ENCODE measurements around the gene ATP8A2. TPM values are rescaled to one million over a fixed set of nuclear protein-coding genes. Genes with fewer than 3 reads are reported as not detected.

The ATP8A2 gene
- total RNA-seq, 2 experiments from 2014 or later, result 1.1 to 1.2 TPM

GRCh38 chr13:25432691-25433090 is 60.9 kb downstream of the ATP8A2 start:
- DNase-seq (no peak), ATAC-seq (no peak)
- ChIA-PET CTCF (no interaction called here), POLR2A (no interaction called here)
- no peaks in the 10 kb centered on the region for H3K4me1 Mint-ChIP-seq (ENCODE audit: low read depth)
- no peaks in the 10 kb centered on the region for H3K27me3 Mint-ChIP-seq (ENCODE audit: low read depth)
- H3K4me3 Mint-ChIP-seq, result no peak overlapping the region
- H3K36me3 Mint-ChIP-seq (ENCODE audit: low read depth), result no peaks in the 10 kb centered on the region
- no peak overlapping the region for H3K27ac Mint-ChIP-seq
- H3K9me3 Mint-ChIP-seq (ENCODE audit: insufficient read depth), result no peaks in the 10 kb centered on the region

GRCh38 chr13:25440061-25440460 is 68.3 kb downstream of the ATP8A2 start:
- ATAC-seq (no peak), DNase-seq (no peak)
- Mint-ChIP-seq H3K4me1 (ENCODE audit: low read depth) (no peaks in the 10 kb centered on the region), H3K9me3 (ENCODE audit: insufficient read depth) (no peaks in the 10 kb centered on the region), H3K27me3 (ENCODE audit: low read depth) (peaks cover 19% of the 10 kb centered on the region), H3K36me3 (ENCODE audit: low read depth) (no peaks in the 10 kb centered on the region), H3K27ac (no peak overlapping the region), H3K4me3 (no peak overlapping the region)
- POLR2A ChIA-PET, result no interaction called here
- CTCF ChIA-PET, result no interaction called here

DNA sequence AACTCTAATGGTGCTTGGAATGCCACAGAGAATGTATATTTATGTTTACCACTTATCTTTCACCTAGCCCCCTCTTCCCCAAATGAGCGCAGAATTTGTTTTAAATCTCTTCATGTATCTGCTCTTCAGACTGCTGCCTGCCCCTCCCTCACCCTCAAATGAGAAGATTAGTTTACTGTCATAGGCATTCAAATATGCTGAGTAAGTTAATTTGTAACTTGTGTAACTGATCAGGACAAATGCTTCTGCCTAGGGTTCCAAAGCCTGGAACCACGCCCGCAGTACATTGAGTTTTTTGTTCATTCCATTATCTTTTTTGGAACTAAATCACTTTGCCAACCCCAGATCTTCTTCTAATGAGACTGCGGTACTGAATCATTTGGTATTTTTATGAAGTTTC is 74.5 kb downstream of the ATP8A2 start:
- CTCF ChIA-PET, result no interaction called here
- peaks cover 14% of the 10 kb centered on the region for H3K27me3 Mint-ChIP-seq (ENCODE audit: low read depth)

DNA sequence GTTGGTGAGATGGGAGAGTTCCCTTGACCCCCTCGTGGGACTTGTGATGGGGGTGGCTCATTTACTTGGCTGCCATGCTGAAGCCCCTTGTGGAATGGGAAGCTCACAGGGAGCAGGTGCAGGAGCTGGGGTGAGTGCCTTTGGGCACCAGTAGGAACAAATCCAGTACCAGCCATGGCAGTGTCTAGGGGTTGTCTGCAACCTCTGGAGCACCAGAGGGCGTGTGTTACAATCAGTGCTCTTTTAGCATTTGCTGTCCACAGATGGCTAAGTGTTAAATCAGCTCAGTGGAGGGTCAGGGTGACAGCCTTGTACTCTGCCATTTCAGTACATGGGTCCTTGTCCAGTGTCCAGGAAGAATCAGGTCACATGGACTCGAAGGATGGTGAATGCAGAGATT is 75.6 kb downstream of the ATP8A2 start:
- H3K4me1 Mint-ChIP-seq (ENCODE audit: low read depth), result no peaks in the 10 kb centered on the region
- ChIA-PET CTCF (no interaction called here), POLR2A (no interaction called here)
- H3K4me3 Mint-ChIP-seq, result no peak overlapping the region
- H3K36me3 Mint-ChIP-seq (ENCODE audit: low read depth), result no peaks in the 10 kb centered on the region
- peaks cover 11% of the 10 kb centered on the region for H3K27me3 Mint-ChIP-seq (ENCODE audit: low read depth)
- H3K27ac Mint-ChIP-seq, result no peak overlapping the region
- ATAC-seq, result no peak
- DNase-seq, result no peak
- H3K9me3 Mint-ChIP-seq (ENCODE audit: insufficient read depth), result no peaks in the 10 kb centered on the region

More for the DNA sequence above, 74.5 kb downstream of the ATP8A2 start:
- ATAC-seq (no peak), DNase-seq (no peak)
- no peak overlapping the region for H3K4me3 Mint-ChIP-seq
- no peaks in the 10 kb centered on the region for H3K36me3 Mint-ChIP-seq (ENCODE audit: low read depth)
- no peak overlapping the region for H3K27ac Mint-ChIP-seq
- no peaks in the 10 kb centered on the region for H3K4me1 Mint-ChIP-seq (ENCODE audit: low read depth)
- H3K9me3 Mint-ChIP-seq (ENCODE audit: insufficient read depth), result no peaks in the 10 kb centered on the region
- POLR2A ChIA-PET, result no interaction called here

- Mint-ChIP-seq H3K9me3 (ENCODE audit: insufficient read depth) (no peaks in the 10 kb centered on the region), H3K4me3 (no peak overlapping the region), H3K27ac (no peak overlapping the region), H3K36me3 (ENCODE audit: low read depth) (no peaks in the 10 kb centered on the region), H3K4me1 (ENCODE audit: low read depth) (no peaks in the 10 kb centered on the region), H3K27me3 (ENCODE audit: low read depth) (peaks cover 3% of the 10 kb centered on the region)
- ChIA-PET POLR2A (no interaction called here), CTCF (no interaction called here)
- ATAC-seq (no peak), DNase-seq (no peak)
Measured at GRCh38 chr13:25453850-25454365, 82.1 kb downstream of the ATP8A2 start.

DNA sequence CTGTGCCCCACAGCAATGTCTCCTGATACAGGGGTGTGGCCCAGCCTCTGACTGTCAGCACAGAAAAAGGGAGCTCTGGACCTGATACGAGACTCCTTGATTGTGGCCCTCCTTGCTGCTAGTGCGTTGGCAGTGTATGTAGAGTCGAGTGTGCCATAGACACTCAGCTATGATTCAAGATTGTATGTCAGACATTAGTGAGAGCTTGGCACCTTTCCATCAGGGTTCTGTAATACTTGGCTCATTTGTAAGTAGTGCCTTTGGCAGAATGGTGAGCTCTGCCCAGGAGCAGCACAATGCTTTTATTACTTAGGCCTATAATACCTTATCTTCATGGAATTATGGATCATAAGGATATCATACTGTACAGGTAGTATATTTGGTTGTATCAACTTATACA is 83.4 kb downstream of the ATP8A2 start:
- Mint-ChIP-seq H3K36me3 (ENCODE audit: low read depth) (no peaks in the 10 kb centered on the region), H3K4me1 (ENCODE audit: low read depth) (no peaks in the 10 kb centered on the region), H3K4me3 (no peak overlapping the region), H3K27ac (no peak overlapping the region), H3K9me3 (ENCODE audit: insufficient read depth) (no peaks in the 10 kb centered on the region), H3K27me3 (ENCODE audit: low read depth) (peaks cover 4% of the 10 kb centered on the region)
- ChIA-PET CTCF (no interaction called here), POLR2A (no interaction called here)
- ATAC-seq (no peak), DNase-seq (no peak)

DNA sequence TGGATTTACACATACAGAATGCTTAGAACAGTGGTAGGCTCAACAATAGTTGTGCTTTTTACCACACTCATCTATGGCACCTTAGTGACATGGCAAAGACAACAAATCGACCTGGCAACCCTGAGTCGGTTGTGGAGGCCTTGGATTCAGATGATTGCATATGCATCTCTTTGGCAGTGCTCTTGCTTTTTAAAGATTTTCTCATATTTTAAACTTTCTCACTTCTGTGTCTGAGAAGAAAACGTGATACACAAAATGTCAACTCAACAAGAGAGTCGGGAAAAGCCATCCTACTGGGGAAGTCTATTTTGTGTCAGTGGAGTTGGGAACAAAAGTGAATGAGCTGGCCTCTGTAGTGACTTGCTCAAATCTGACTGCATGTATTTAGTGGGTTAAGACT is 85.8 kb downstream of the ATP8A2 start:
- DNase-seq (no peak), ATAC-seq (no peak)
- Mint-ChIP-seq H3K4me1 (ENCODE audit: low read depth) (no peaks in the 10 kb centered on the region), H3K36me3 (ENCODE audit: low read depth) (no peaks in the 10 kb centered on the region), H3K27me3 (ENCODE audit: low read depth) (peaks cover 7% of the 10 kb centered on the region), H3K9me3 (ENCODE audit: insufficient read depth) (no peaks in the 10 kb centered on the region), H3K27ac (no peak overlapping the region), H3K4me3 (no peak overlapping the region)
- CTCF ChIA-PET, result no interaction called here
- POLR2A ChIA-PET, result no interaction called here

DNA sequence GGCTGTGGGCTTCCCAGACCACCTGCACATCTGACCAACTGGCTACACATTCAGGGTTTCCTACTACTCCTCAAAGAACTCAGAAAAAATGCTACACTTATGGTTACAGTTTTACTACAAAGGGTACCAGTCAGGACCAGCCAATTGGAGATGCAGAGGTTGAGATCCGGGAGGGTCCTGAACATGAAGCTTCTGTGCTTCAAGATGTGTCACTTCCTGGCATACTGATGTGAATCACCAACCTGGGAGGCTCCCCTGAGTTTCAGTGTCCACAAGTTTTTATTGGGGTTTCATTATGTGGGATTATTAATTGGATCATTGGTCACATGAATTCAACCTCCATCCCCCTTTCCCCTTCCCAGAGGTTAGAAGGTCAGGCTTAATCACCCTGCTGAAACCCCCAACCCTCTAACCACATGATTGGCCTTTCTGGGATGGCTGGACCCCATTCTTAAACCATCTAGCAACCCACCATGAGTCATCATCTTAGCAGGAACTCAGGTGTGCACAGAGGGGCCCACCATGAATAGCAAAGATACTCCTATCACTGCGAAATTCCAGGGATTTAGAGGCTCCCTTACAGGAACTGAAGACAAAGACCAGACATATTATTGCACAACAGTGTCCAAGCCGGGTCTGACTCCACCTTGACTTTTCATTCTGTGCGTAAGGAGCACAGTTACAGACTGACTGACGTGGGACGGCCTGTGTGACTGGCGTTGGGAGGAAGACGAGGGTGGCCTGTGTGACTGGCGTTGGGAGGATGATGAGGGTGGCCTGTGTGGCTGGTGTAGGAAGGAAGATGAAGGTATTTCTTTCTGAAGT is 90.7 kb downstream of the ATP8A2 start:
- Mint-ChIP-seq H3K4me1 (ENCODE audit: low read depth) (no peaks in the 10 kb centered on the region), H3K27ac (no peak overlapping the region), H3K36me3 (ENCODE audit: low read depth) (no peaks in the 10 kb centered on the region), H3K27me3 (ENCODE audit: low read depth) (peaks cover 20% of the 10 kb centered on the region), H3K4me3 (no peak overlapping the region), H3K9me3 (ENCODE audit: insufficient read depth) (no peaks in the 10 kb centered on the region)
- ChIA-PET POLR2A (no interaction called here), CTCF (no interaction called here)
- DNase-seq, result no peak
- no peak for ATAC-seq

- H3K4me3 Mint-ChIP-seq, result no peak overlapping the region
- no peak for DNase-seq
- H3K4me1 Mint-ChIP-seq (ENCODE audit: low read depth), result no peaks in the 10 kb centered on the region
- H3K27ac Mint-ChIP-seq, result no peak overlapping the region
- POLR2A ChIA-PET, result no interaction called here
- peaks cover 28% of the 10 kb centered on the region for H3K27me3 Mint-ChIP-seq (ENCODE audit: low read depth)
- ATAC-seq, result no peak
- peaks cover 2% of the 10 kb centered on the region for H3K36me3 Mint-ChIP-seq (ENCODE audit: low read depth)
- CTCF ChIA-PET, result no interaction called here
- no peaks in the 10 kb centered on the region for H3K9me3 Mint-ChIP-seq (ENCODE audit: insufficient read depth)
Measured at GRCh38 chr13:25463496-25463895, 91.7 kb downstream of the ATP8A2 start.

- ATAC-seq (no peak), DNase-seq (no peak)
- H3K36me3 Mint-ChIP-seq (ENCODE audit: low read depth), result peaks cover 5% of the 10 kb centered on the region
- ChIA-PET CTCF (no interaction called here), POLR2A (no interaction called here)
- H3K9me3 Mint-ChIP-seq (ENCODE audit: insufficient read depth), result no peaks in the 10 kb centered on the region
- peaks cover 45% of the 10 kb centered on the region for H3K27me3 Mint-ChIP-seq (ENCODE audit: low read depth)
- no peak overlapping the region for H3K4me3 Mint-ChIP-seq
- no peak overlapping the region for H3K27ac Mint-ChIP-seq
- H3K4me1 Mint-ChIP-seq (ENCODE audit: low read depth), result peaks cover 5% of the 10 kb centered on the region
Measured at GRCh38 chr13:25466880-25467279, 95.1 kb downstream of the ATP8A2 start.

DNA sequence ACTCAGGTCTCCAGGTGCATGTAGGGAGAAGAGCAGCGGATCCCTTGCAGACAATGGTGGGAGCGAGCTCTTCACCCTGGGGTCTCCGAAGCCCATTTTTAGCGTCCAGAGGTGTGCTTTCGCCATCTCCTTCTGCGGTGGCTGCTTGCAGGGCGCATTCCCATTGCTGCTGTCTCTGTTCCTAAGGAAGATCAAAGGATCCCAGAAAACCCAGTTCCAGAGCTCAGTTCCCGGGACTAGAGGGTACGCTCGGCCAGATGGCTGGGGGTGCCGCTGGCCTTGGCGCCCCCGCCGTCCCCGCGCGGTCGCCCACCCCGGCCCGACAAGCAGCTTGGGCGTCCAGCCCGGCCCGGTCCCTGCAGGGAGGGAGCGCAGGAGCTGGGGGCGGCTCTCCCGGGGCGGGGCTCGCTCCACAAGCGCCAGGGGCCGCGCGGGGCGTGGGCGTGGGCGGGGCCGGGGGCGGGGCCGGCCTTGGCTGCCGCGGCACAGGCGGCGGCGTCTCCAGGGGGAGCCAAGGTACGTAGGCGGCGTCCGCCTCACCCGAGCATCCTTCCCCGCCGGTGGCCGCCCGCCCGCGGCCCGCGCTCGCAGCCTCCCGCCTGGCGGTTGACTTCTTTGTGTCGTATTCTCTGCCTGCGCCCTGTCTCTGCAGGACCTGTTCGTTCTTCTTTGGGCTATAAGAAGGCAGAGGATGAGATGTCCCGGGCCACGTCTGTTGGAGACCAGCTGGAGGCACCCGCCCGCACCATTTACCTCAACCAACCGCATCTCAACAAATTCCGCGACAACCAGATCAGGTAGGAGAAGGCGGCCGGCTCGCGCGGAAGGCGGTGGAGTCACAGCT is 96.8 kb downstream of the ATP8A2 start:
- H3K4me3 Mint-ChIP-seq, result peak overlapping the region; percentile 36
- ATAC-seq, result peak; percentile 88

GRCh38 chr13:25469169-25469525 is 97.4 kb downstream of the ATP8A2 start:
- Mint-ChIP-seq H3K36me3 (ENCODE audit: low read depth) (peaks cover 5% of the 10 kb centered on the region), H3K9me3 (ENCODE audit: insufficient read depth) (no peaks in the 10 kb centered on the region), H3K4me1 (ENCODE audit: low read depth) (peaks cover 5% of the 10 kb centered on the region), H3K27ac (no peak overlapping the region), H3K4me3 (no peak overlapping the region), H3K27me3 (ENCODE audit: low read depth) (peaks cover 36% of the 10 kb centered on the region)
- POLR2A ChIA-PET, result no interaction called here
- CTCF ChIA-PET, result interaction anchor here (1.5 kb wide), 1 partner anchor 42 kb away, joined by 3 read pairs; no protein-coding TSS in a partner anchor
- ATAC-seq, result no peak
- no peak for DNase-seq

More for the DNA sequence above, 96.8 kb downstream of the ATP8A2 start:
- Mint-ChIP-seq H3K27me3 (ENCODE audit: low read depth) (peaks cover 39% of the 10 kb centered on the region), H3K27ac (no peak overlapping the region), H3K9me3 (ENCODE audit: insufficient read depth) (no peaks in the 10 kb centered on the region), H3K4me1 (ENCODE audit: low read depth) (peaks cover 5% of the 10 kb centered on the region), H3K36me3 (ENCODE audit: low read depth) (peaks cover 5% of the 10 kb centered on the region)
- CTCF ChIA-PET, result no interaction called here
- DNase-seq, result peak; percentile 40
- POLR2A ChIA-PET, result no interaction called here

Measured in activated CD8-positive, alpha-beta T cell treated with anti-CD3 and anti-CD28 coated beads, Interleukin-2, amount 10 ng/mL, durations not matched to agents 7 days and 5 days (primary cell).